ENCODE measurements around the gene OPN4.

Gene OPN4

DNA sequence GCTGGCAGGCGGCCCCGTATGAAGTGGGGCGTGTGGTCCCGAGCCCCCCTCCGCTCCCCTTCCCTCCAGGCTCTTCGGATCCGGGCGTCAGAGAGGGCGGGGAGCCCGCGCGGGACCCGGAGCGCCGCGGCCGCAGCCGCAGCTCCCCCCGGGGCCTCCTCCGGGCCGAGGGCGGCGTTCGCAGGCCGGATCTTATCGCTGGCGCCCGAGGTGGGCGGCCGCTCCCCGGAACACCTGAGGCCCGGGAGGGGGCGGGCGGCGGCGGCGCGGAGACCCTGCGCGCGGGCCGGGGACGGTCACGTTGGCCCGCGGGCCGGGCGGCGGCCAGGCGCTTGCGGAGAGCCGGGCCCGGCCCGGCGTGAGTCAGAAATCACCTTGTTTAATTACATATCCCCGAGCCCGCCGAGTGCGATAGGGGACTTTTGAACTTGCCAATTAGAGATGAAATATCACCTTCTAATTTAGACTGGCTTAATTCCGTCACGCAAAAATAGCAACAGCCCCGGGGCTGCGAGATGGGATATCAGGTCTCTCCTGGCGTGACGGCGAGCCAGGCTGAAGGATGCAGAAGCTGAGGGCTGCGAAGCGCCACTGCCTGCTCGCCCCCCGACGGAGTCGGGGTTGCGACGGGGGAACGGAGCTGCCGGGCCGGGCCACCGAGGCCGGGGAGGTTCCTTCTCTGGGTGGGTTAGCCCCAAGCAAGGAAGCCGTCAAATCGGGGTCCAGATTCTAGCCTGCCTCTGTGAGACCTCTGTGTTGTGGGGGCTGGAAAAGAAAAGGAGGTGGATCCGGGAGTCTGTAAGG is 57.4 kb downstream of the OPN4 start:
- CTCF ChIA-PET: interaction anchor here (1.0 kb wide), 1 partner anchor 249 kb away, joined by 3 read pairs; no protein-coding TSS in a partner anchor
- POLR2A ChIA-PET: interaction anchor here (0.7 to 10.3 kb wide), 5 partner anchors 16 to 187 kb away, joined by 3 to 62 read pairs (median 4); partner anchors contain the start of gene BMPR1A
- peak; percentile 68 for DNase-seq (ENCODE audit: extremely low spot score)

GRCh38 chr10:86712317-86712707 is 58.0 kb downstream of the OPN4 start:
- TF ChIP-seq ZNF384 (IDR thresholded peaks at IDR 0.05) (no peak), ELF4 (IDR thresholded peaks at IDR 0.05) (no peak), TARDBP (IDR thresholded peaks at IDR 0.05) (no peak), FOXM1 (IDR thresholded peaks at IDR 0.05; ENCODE audit: borderline replicate concordance) (no peak), CTBP1 (IDR thresholded peaks at IDR 0.05; ENCODE audit: borderline replicate concordance) (no peak), ARNT (IDR thresholded peaks at IDR 0.05) (no peak)
- POLR2A ChIA-PET: interaction anchor here (0.7 to 10.3 kb wide), 5 partner anchors 17 to 186 kb away, joined by 3 to 62 read pairs (median 4); partner anchors contain the start of gene BMPR1A
- CTCF ChIA-PET: interaction anchor here (0.6 to 1.0 kb wide), 2 partner anchors 45 to 248 kb away, joined by 3 read pairs; no protein-coding TSS in a partner anchor
- DNase-seq (ENCODE audit: extremely low spot score): no peak

More for the DNA sequence above, 57.4 kb downstream of the OPN4 start:
- TF ChIP-seq TARDBP (IDR thresholded peaks at IDR 0.05) (no peak), FOXM1 (IDR thresholded peaks at IDR 0.05; ENCODE audit: borderline replicate concordance) (no peak), NFRKB (IDR thresholded peaks at IDR 0.05) (no peak), PKNOX1 (IDR thresholded peaks at IDR 0.05) (no peak), ZNF384 (IDR thresholded peaks at IDR 0.05) (no peak), BHLHE40 (IDR thresholded peaks at IDR 0.05; ENCODE audit: borderline replicate concordance) (no peak), FOXA1 (IDR thresholded peaks at IDR 0.05) (no peak), L3MBTL2 (conservative IDR thresholded peaks at IDR 0.05) (peak; percentile 51), LEF1 (IDR thresholded peaks at IDR 0.05; ENCODE audit: borderline replicate concordance) (0 out of 2 replicates have a peak, but pooled peaks have one; percentile 4), ELF4 (IDR thresholded peaks at IDR 0.05) (no peak), SUZ12 (IDR thresholded peaks at IDR 0.05) (no peak)

DNA sequence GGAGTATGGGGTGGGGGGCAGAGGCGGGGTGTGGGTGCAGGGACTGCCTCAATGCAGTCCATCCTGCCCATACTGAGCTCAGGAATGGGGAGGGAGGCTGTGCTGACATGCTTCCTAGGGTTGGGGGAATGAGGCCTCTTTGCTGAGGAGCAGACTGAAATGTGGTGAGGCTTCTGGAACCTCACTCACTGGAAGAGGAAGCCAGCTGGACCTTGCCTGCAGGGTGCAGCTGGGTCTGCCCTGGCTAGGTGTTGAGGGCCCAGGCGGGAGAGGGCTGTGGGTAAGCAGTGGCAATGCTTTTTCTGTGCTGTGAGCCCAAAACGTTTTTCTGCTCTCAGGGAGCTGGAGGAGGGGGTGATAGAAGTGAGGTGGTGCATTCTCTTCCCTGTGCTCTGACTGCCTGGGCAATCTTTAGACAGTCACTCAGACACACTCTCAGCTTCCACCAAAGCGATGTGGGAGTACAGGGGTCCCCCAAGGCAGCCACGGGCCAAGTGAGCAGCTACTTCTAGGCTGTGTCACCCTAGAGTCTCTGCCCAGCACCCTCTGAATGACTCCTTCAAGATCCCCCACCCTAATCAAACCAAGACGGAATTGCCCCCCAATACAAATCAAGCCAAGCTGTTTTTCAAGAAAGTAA is 60.9 kb downstream of the OPN4 start:
- POLR2A ChIA-PET: interaction anchor here (1.1 to 10.3 kb wide), 2 partner anchors 42 to 251 kb away, joined by 3 to 62 read pairs; partner anchors contain the start of gene BMPR1A
- CTCF ChIA-PET: no interaction called here
- TF ChIP-seq ARNT (IDR thresholded peaks at IDR 0.05): no peak
- TF ChIP-seq TARDBP (IDR thresholded peaks at IDR 0.05): no peak
- TF ChIP-seq LEF1 (IDR thresholded peaks at IDR 0.05; ENCODE audit: borderline replicate concordance): no peak
- no peak for TF ChIP-seq CTBP1 (IDR thresholded peaks at IDR 0.05; ENCODE audit: borderline replicate concordance)
- no peak for TF ChIP-seq FOXA1 (IDR thresholded peaks at IDR 0.05)
- no peak for TF ChIP-seq SUZ12 (IDR thresholded peaks at IDR 0.05)
- TF ChIP-seq ZNF384 (IDR thresholded peaks at IDR 0.05): no peak
- no peak for TF ChIP-seq HDGF (IDR thresholded peaks at IDR 0.05; ENCODE audit: borderline replicate concordance)
- TF ChIP-seq ELF4 (IDR thresholded peaks at IDR 0.05): no peak
- TF ChIP-seq FOXK2 (IDR thresholded peaks at IDR 0.05): no peak
- no peak for DNase-seq (ENCODE audit: extremely low spot score)

GRCh38 chr10:86715836-86716235 is 61.5 kb downstream of the OPN4 start:
- TF ChIP-seq FOXK2 (IDR thresholded peaks at IDR 0.05) (no peak), FOXA1 (IDR thresholded peaks at IDR 0.05) (no peak), PKNOX1 (IDR thresholded peaks at IDR 0.05) (no peak), ZNF384 (IDR thresholded peaks at IDR 0.05) (no peak), HDGF (IDR thresholded peaks at IDR 0.05; ENCODE audit: borderline replicate concordance) (no peak), NFRKB (IDR thresholded peaks at IDR 0.05) (no peak), SP1 (IDR thresholded peaks at IDR 0.05) (no peak), L3MBTL2 (conservative IDR thresholded peaks at IDR 0.05) (no peak), LEF1 (IDR thresholded peaks at IDR 0.05; ENCODE audit: borderline replicate concordance) (no peak), ELF4 (IDR thresholded peaks at IDR 0.05) (no peak), BHLHE40 (IDR thresholded peaks at IDR 0.05; ENCODE audit: borderline replicate concordance) (no peak), TARDBP (IDR thresholded peaks at IDR 0.05) (no peak)
- CTCF ChIA-PET: no interaction called here
- POLR2A ChIA-PET: interaction anchor here (1.1 to 10.3 kb wide), 2 partner anchors 41 to 251 kb away, joined by 3 to 62 read pairs; partner anchors contain the start of gene BMPR1A
- DNase-seq (ENCODE audit: extremely low spot score): no peak

Data from HEK293T (cell line).